Thyroid gland (tissue), 4 donors: ENCODE data around the gene UPP1.

Experiments
- POLR2A ChIP-seq, 2 donors: fragments of 450-650 bp; IDR thresholded peaks; one replicate each; pipeline ENCODE4 v1.6.1; 2017; ENCODE audit warnings: antibody characterized with exemption in 2 of 2, mild to moderate bottlenecking in 2 of 2, moderate library complexity in 1 of 2
- TF ChIP-seq, protein P1 (sequence below), 6 experiments: fragments of 200-600 bp in 3 of 6; fragments of 450-650 bp in 3 of 6; sonication (generic) in 3 of 6; IDR thresholded peaks; one replicate each; pipeline ENCODE4 v1.5.1; 2016 to 2019; ENCODE audit warnings: antibody characterized with exemption in 6 of 6, mild to moderate bottlenecking in 2 of 6, inconsistent platforms in 1 of 6, moderate library complexity in 1 of 6

GRCh38 chr7:48059706-48060105 is 29.4 kb upstream of the UPP1 start:
- TF ChIP-seq, protein P1, sequence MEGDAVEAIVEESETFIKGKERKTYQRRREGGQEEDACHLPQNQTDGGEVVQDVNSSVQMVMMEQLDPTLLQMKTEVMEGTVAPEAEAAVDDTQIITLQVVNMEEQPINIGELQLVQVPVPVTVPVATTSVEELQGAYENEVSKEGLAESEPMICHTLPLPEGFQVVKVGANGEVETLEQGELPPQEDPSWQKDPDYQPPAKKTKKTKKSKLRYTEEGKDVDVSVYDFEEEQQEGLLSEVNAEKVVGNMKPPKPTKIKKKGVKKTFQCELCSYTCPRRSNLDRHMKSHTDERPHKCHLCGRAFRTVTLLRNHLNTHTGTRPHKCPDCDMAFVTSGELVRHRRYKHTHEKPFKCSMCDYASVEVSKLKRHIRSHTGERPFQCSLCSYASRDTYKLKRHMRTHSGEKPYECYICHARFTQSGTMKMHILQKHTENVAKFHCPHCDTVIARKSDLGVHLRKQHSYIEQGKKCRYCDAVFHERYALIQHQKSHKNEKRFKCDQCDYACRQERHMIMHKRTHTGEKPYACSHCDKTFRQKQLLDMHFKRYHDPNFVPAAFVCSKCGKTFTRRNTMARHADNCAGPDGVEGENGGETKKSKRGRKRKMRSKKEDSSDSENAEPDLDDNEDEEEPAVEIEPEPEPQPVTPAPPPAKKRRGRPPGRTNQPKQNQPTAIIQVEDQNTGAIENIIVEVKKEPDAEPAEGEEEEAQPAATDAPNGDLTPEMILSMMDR (IDR thresholded peaks at IDR 0.05) = no peak
- TF ChIP-seq POLR2A (IDR thresholded peaks at IDR 0.05) = no peak
